ENCODE data around the gene ASB7.

Gene ASB7

GRCh38 chr15:100642950-100643338 lies 40.6 kb downstream of the ASB7 start:
- Mint-ChIP-seq H3K4me3 (no peak overlapping the region), H3K9me3 (no peaks in the 10 kb centered on the region), H3K27ac (no peak overlapping the region), H3K36me3 (ENCODE audit: low read depth) (peaks cover 6% of the 10 kb centered on the region), H3K4me1 (no peaks in the 10 kb centered on the region), H3K27me3 (ENCODE audit: low read depth, poor library complexity) (no peaks in the 10 kb centered on the region)
- no peak for DNase-seq
- TF ChIP-seq CTCF (IDR thresholded peaks at IDR 0.05) = no peak

- no peaks in the 10 kb centered on the region for H3K36me3 Mint-ChIP-seq (ENCODE audit: low read depth)
- H3K9me3 Mint-ChIP-seq = no peaks in the 10 kb centered on the region
- H3K27me3 Mint-ChIP-seq (ENCODE audit: low read depth, poor library complexity) = no peaks in the 10 kb centered on the region
- no peak overlapping the region for H3K4me3 Mint-ChIP-seq
- no peaks in the 10 kb centered on the region for H3K4me1 Mint-ChIP-seq
- no peak for DNase-seq
- H3K27ac Mint-ChIP-seq = no peak overlapping the region
- no peak for TF ChIP-seq CTCF (IDR thresholded peaks at IDR 0.05)
Observed at GRCh38 chr15:100645671-100646070, 43.3 kb downstream of the ASB7 start.

GRCh38 chr15:100648951-100649350 lies 46.6 kb downstream of the ASB7 start:
- no peak for DNase-seq
- H3K27ac Mint-ChIP-seq = no peak overlapping the region
- H3K36me3 Mint-ChIP-seq (ENCODE audit: low read depth) = peaks cover 4% of the 10 kb centered on the region
- no peak overlapping the region for H3K4me3 Mint-ChIP-seq
- no peak for TF ChIP-seq CTCF (IDR thresholded peaks at IDR 0.05)
- H3K4me1 Mint-ChIP-seq = no peaks in the 10 kb centered on the region
- H3K9me3 Mint-ChIP-seq = no peaks in the 10 kb centered on the region
- no peaks in the 10 kb centered on the region for H3K27me3 Mint-ChIP-seq (ENCODE audit: low read depth, poor library complexity)

GRCh38 chr15:100650685-100651084 lies 48.3 kb downstream of the ASB7 start:
- Mint-ChIP-seq H3K4me3 (no peak overlapping the region), H3K27me3 (ENCODE audit: low read depth, poor library complexity) (no peaks in the 10 kb centered on the region), H3K9me3 (no peaks in the 10 kb centered on the region), H3K4me1 (no peaks in the 10 kb centered on the region), H3K36me3 (ENCODE audit: low read depth) (peaks cover 4% of the 10 kb centered on the region), H3K27ac (no peak overlapping the region)
- no peak for DNase-seq
- TF ChIP-seq CTCF (IDR thresholded peaks at IDR 0.05) = no peak

- H3K4me1 Mint-ChIP-seq = no peaks in the 10 kb centered on the region
- no peaks in the 10 kb centered on the region for H3K9me3 Mint-ChIP-seq
- no peaks in the 10 kb centered on the region for H3K27me3 Mint-ChIP-seq (ENCODE audit: low read depth, poor library complexity)
- H3K27ac Mint-ChIP-seq = no peak overlapping the region
- no peak for TF ChIP-seq CTCF (IDR thresholded peaks at IDR 0.05)
- H3K36me3 Mint-ChIP-seq (ENCODE audit: low read depth) = peaks cover 4% of the 10 kb centered on the region
- DNase-seq = no peak
- H3K4me3 Mint-ChIP-seq = no peak overlapping the region
Observed at GRCh38 chr15:100651253-100651652, 48.9 kb downstream of the ASB7 start.

- Mint-ChIP-seq H3K9me3 (no peaks in the 10 kb centered on the region), H3K36me3 (ENCODE audit: low read depth) (peaks cover 4% of the 10 kb centered on the region), H3K27me3 (ENCODE audit: low read depth, poor library complexity) (no peaks in the 10 kb centered on the region), H3K4me3 (no peak overlapping the region), H3K27ac (no peak overlapping the region), H3K4me1 (no peaks in the 10 kb centered on the region)
- no peak for DNase-seq
- no peak for TF ChIP-seq CTCF (IDR thresholded peaks at IDR 0.05)
Observed at GRCh38 chr15:100652116-100652515, 49.7 kb downstream of the ASB7 start.
